ENCODE data around the gene MCTP1.

- no peak for TF ChIP-seq CTCF (IDR thresholded peaks at IDR 0.05)
- TF ChIP-seq EZH2phosphoT487 (IDR thresholded peaks at IDR 0.05) = no peak
Measured at GRCh38 chr5:94715768-94716167, 569.1 kb downstream of the MCTP1 start.

Data from neural progenitor cell (in vitro differentiated cells).